HG02970 (cell line): Measurements from ENCODE around the gene RAB11FIP3.
A peak's percentile ranks its signal among the peaks of the same experiment; 100 is the strongest.

ENCODE experiments used
- ATAC-seq: cut with Tn5 transposase; IDR thresholded peaks from one replicate; pipeline ENCODE4 v1.9.1; 2021; ENCODE audit warnings: mild to moderate bottlenecking, moderate library complexity, moderate number of reproducible peaks; ENCODE audit not compliant: unreplicated experiment, low FRiP score

The RAB11FIP3 gene

GRCh38 chr16:512802-513201 lies 87.4 kb downstream of the RAB11FIP3 start:
- no peak for ATAC-seq

GRCh38 chr16:513950-514349 lies 88.5 kb downstream of the RAB11FIP3 start:
- no peak for ATAC-seq

GRCh38 chr16:515175-515938 lies 89.9 kb downstream of the RAB11FIP3 start:
- ATAC-seq: no peak

- ATAC-seq: no peak
Measured at GRCh38 chr16:515939-516226, 90.4 kb downstream of the RAB11FIP3 start.

- no peak for ATAC-seq
Measured at GRCh38 chr16:516301-516700, 90.9 kb downstream of the RAB11FIP3 start.

GRCh38 chr16:518858-519257 lies 93.4 kb downstream of the RAB11FIP3 start:
- no peak for ATAC-seq

- no peak for ATAC-seq
Measured at GRCh38 chr16:519425-519824, 94.0 kb downstream of the RAB11FIP3 start.

- ATAC-seq: no peak
Measured at GRCh38 chr16:519841-520687, 94.6 kb downstream of the RAB11FIP3 start.

- ATAC-seq: no peak
Measured at GRCh38 chr16:520847-521246, 95.4 kb downstream of the RAB11FIP3 start.

GRCh38 chr16:521381-522210 lies 96.1 kb downstream of the RAB11FIP3 start:
- ATAC-seq: no peak

- no peak for ATAC-seq
Measured at GRCh38 chr16:522320-523096, 97.1 kb downstream of the RAB11FIP3 start.

GRCh38 chr16:523097-523741 lies 97.8 kb downstream of the RAB11FIP3 start:
- ATAC-seq: no peak

GRCh38 chr16:524274-525040 lies 99.0 kb downstream of the RAB11FIP3 start:
- ATAC-seq: no peak

GRCh38 chr16:525123-525519 lies 99.7 kb downstream of the RAB11FIP3 start:
- no peak for ATAC-seq

- ATAC-seq: no peak
Measured at GRCh38 chr16:525520-526180, 100.2 kb downstream of the RAB11FIP3 start.

- ATAC-seq: no peak
Measured at GRCh38 chr16:526181-527014, 100.9 kb downstream of the RAB11FIP3 start.

- ATAC-seq: peak; percentile 75
Measured at GRCh38 chr16:527015-527903, 101.8 kb downstream of the RAB11FIP3 start, which contains the start of gene CAPN15. TSS of gene CAPN15 (plus strand) at chr16:527712. CDS start at chr16:546839, 19,127 bp downstream.
